HG03095 (cell line): Measurements from ENCODE around the gene CCDC92.
"Not testable (repeated sequence)": the region's sequence is repeated elsewhere in the genome, so short reads cannot be mapped to it uniquely, and the experiment has no call there.

Experiments
- ATAC-seq: cut with Tn5 transposase; IDR thresholded peaks from one replicate; pipeline ENCODE4 v1.9.1; 2021; ENCODE audit warnings: moderate library complexity; ENCODE audit not compliant: unreplicated experiment

CCDC92 gene

GRCh38 chr12:123911672-123912409 lies 60.8 kb downstream of the CCDC92 start:
- not testable (repeated sequence) for ATAC-seq

DNA sequence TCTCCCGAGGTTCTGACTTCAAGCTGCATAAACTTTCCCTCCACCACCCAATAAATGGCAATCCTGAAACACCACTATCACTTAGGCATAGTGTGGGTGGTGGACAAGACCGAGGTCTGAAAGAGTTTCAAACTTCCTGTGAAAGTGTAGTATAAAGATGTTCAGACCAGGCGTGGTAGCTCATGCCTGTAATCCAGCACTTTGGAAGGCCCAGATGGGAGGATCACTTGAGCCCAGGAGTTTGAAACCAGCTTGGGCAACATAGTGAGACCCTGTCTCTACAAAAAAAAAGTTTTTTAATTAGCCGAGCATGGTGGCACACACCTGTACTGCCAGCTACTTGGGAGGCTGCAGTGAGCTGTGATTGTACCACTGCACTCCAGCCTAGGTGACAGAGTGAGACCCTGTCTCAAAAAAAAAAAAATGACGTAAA lies 61.9 kb downstream of the CCDC92 start:
- no peak for ATAC-seq

DNA sequence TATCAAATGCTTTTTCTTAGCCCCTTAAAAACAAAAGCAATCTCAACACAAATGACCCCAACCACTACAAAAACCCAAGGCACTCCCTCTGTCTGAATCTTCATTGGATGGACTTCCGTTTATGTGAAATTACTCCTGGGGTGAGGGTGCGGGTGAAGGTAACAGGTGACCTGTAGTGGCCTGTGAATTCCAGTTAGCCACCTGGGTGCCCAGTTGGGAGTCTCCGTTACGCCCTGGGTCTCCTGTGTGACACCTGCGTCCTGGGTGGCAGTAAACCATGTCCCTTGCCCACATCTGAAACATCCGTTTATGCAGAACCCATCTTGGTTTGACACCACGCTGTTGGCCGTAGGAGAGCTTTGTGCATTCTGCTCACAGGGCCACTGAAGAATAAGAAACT lies 62.6 kb downstream of the CCDC92 start:
- no peak for ATAC-seq

- ATAC-seq = no peak
Observed at GRCh38 chr12:123908884-123909725, 63.5 kb downstream of the CCDC92 start.

DNA sequence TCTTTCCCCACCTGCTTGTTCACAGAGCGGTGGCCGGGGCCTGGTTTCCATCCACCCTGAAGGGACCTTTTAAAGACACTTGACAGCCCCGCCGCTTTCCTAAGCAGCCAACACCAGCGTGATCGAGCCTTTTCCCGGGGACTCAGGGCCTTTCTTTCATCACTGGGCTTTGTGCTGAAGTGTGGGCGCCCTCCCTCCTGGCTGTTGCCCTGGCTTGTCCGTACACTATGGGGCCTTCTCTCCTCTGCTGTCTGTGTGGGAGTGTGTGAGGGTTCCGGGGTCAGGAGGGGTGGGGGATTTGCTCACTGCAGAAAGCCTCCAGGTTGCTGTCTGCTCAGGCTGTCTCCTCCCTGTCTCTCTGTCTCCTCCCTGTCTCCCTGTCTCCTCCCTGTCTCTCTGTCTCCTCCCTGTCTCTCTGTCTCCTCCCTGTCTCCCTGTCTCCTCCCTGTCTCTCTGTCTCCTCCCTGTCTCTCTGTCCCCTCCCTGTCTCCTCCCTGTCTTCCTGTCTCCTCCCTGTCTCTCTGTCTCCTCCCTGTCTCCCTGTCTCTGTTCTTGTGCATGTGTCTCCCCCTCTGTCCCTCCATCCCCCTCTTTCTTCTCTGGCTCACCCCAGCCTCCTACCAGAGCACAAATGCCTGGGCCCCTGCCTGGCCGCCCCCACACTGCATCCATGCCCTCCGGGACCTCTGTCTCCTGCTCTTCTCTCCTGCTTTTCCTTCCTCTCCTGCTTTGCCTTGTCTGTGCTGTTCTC lies 64.7 kb downstream of the CCDC92 start:
- no peak for ATAC-seq

- no peak for ATAC-seq
Observed at GRCh38 chr12:123906711-123907420, 65.8 kb downstream of the CCDC92 start.

GRCh38 chr12:123905319-123905925 lies 67.2 kb downstream of the CCDC92 start:
- ATAC-seq = no peak

GRCh38 chr12:123903301-123904065 lies 69.1 kb downstream of the CCDC92 start:
- ATAC-seq = no peak

DNA sequence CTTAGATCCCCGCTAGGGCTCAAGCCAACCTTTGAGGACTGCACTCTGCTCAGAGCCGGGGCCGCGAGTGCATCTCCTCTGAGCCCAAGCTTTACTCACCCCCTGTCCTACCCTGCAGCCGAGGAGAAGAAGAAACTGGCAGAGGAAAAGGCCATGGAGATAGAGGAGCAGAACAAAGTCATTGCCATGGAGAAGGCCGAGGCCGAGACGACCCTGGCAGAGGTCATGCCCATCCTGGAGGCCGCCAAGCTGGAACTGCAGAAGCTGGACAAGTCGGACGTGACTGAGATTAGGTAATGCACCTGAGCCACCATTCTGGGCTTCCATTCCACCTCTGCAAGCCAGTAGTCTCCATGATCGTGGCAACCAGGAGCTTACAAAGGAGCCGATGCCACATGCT lies 69.8 kb downstream of the CCDC92 start:
- no peak for ATAC-seq

DNA sequence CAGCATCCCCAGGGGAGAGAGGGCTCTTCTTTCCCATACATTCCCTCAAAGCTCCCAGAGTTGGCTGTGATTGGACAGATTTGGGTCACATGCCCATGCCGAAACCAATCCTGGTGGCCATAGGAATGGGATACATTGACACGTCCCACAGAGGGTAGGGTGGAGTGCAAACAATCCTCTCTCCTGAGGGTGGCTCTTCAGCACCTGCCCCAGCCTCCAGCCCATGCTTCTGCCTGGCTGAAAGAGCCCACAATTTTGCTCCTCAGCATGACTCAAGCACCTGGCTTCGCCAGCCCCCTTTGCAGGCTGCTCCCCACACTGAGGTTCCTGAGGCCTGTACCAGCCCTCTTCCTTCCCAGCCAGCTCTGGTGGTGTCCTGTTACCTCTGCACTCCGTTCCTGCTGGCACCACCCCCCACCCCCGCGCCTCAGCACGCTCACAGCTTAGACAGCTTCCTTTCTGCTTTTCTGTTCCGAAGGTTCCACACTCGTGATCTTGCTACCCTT lies 71.7 kb downstream of the CCDC92 start:
- ATAC-seq = no peak

- ATAC-seq = no peak
Observed at GRCh38 chr12:123899368-123899767, 73.3 kb downstream of the CCDC92 start.

- ATAC-seq = no peak
Observed at GRCh38 chr12:123898673-123899072, 74.0 kb downstream of the CCDC92 start.

DNA sequence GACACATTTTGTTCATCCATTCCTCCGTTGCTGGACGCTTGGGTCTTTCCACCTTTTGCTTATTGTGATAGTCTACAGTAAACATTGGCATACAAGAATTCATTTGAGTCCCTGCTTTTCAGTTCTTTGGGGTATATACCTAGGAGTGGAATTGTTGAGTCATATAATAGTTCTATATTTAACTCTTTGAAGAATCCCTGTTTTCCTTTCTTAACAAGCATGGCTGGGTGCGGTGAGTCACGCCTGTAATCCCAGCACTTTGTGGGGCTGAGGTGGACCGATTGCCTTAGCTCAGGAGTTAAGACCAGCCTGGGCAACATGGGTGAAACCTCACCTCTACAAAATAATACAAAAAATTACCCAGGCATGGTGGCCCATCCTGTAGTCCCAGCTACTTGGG lies 75.4 kb downstream of the CCDC92 start:
- no peak for ATAC-seq

DNA sequence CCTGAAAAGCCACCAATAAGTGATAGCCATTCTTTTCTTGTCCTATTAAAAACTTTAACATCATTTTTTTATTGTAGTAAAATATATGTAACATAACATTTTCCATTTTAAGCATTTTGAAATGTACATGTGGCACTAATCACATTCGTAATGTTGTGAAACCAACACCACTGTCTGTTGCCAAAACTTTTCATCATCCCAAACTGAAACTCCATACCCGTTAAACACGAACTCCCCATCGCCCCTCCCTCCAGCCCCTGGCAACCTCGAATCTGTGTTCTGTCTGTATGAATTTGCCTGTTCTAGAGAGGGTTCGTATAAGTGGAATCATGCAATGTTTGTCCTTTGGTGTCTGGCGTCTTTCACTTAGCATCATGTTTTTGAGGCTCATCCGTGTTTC lies 75.9 kb downstream of the CCDC92 start:
- ATAC-seq = no peak

GRCh38 chr12:123895451-123895850 lies 77.2 kb downstream of the CCDC92 start:
- ATAC-seq = no peak

- ATAC-seq = no peak
Observed at GRCh38 chr12:123894823-123895345, 77.7 kb downstream of the CCDC92 start.

- ATAC-seq = no peak
Observed at GRCh38 chr12:123893276-123893675, 79.4 kb downstream of the CCDC92 start.

GRCh38 chr12:123892853-123893252 lies 79.8 kb downstream of the CCDC92 start:
- ATAC-seq = no peak

GRCh38 chr12:123892180-123892559 lies 80.5 kb downstream of the CCDC92 start:
- ATAC-seq = no peak
